H4 (cell line): ENCODE measurements around the gene RAPH1. TPM values are rescaled to one million over a fixed set of nuclear protein-coding genes. Genes with fewer than 3 reads are reported as not detected.

Experiments
- DNase-seq: peaks from one replicate; pipeline ENCODE4 v3.0.0-alpha.2; 2015; ENCODE audit warnings: low spot score
- total RNA-seq: library from RNA; depleted of rRNA; stranded (reverse); fragments of >200 nt; shearing (Covaris generic); gene quantifications from 2 replicates; pipeline ENCODE4 v1.2.3, GENCODE V29; 2014

The RAPH1 gene
- total RNA-seq, 1 experiment from 2014 or later, result 3.6 TPM

DNA sequence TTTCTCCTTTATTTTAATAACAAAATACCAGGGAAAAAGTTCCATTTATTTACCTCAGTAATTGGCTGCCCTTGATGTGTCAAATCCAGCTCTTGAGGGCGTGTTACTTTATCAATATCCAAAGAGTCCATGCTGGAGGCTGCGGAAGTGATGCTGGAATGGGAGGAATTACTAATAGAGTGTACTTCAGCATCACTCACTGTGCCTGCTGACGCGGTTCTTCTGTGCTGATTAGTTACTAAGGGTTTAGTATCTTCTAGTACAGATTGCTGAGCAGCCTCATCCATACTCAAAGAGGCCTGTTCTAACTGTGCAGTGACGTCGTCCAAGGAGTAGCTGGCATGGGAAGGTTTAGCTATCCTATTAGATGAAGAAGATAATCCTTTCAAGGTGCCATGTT, 45.6 kb downstream of the RAPH1 start:
- DNase-seq, result no peak

DNA sequence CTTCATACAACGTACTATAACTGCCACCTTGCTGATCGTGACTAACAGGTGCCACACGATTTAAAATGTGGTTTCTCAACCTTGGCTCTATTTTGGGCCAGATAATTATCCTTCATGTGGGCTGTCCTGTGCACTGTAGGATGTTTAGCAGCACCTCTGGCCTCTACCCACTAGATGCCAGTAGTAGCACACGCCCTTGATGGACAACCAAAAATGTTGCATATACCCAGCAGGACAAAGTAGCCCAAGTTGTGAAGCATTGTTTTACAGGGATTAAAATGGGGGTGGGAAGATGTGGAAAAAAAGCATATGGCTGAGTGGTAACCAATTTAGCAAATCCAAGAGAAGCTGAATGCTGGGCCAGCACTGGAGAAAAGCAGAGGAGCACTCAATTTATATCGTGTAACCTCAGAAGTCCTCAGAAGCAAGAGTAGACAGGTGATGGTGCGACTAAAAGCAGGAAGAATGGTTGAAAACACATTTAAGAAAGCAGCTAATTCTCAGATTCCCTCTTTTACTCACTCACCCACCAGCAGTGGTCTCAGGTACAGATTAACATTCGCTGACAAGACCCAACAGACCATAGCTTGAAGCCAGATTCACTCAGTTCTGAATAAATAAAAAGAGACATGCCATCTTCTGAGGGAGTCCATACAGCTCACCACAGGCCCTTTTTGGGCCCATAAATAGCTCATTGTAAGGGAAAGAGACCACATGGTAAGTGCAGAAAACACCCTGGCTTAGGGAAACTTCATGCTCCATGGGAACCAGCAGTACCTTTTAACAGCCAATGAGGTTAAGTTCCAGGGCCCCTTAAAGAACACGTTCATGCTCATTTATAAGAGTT, 50.6 kb downstream of the RAPH1 start:
- DNase-seq, result peak; percentile 43

DNA sequence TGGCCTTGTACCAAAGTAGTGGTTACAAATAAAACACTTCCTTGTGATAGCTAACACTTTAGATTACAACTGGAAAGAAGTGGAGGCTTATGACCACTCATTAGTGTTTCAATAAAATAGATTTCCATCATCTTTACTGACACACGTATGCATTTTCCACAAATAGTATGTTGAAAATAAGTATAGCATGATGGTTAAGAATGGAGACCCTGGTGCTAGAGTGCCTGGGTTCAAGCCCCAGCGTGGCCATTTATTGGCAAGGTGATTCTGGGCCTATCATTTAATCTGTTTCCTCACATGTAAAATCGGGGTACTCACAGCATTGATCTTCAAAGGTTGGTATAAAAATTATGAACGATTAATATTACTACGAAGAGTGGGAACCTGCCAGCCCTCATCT, 54.5 kb downstream of the RAPH1 start:
- no peak for DNase-seq

DNA sequence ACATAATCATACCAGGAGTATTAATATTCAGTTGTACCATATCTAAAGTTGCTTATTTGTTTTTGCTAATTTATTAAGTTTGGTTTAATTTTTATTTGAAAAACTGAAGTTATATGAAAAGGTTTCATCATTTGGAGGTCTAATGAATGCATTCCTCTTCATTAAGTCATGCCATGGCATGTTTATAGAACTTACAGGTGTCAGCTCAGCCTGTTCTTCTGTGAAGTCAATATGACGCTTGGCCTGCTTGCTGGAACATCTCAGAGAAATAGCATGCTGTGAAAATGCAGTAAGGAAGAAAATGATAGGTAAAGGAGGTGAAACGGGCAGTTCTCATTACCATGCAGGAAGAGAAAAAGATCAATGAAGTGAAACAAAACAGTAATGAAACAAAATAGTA, 58.2 kb downstream of the RAPH1 start:
- no peak for DNase-seq

DNA sequence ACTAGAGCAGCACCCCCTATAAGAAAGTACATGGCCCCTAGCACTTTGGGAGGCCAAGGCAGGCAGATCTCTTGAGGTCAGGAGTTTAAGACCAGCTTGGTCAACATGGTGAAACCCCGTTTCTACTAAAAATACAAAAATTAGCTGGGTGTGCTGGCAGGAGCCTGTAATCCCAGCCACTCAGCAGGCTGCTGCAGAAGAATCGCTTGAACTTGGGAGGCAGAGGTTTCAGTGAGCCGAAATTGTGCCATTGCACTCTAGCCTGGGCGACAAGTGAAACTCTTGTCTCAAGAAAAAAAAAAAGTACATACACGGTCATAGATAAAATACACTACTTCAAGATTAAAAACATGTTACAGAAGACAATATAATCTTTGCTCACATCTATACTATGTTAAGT, 63.8 kb downstream of the RAPH1 start:
- DNase-seq, result no peak

DNA sequence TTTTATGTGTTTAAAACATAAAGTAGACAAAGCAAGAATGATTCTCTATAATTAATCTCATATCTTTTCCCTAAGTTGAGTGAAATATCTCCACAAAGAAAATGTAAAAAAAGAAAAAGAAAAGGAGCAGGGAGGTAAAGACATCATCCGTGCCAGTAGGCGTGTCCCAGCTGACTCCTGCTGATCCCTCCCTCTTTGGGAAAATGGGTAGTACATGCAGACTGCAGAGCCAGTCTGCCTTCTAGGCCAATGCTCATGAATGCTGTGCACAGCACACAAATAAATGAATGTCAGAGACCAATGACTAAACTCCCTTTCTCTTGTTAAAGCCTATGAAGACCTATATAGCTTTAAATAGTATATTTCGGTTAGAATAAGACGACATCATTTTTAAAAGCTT, 64.7 kb downstream of the RAPH1 start:
- no peak for DNase-seq

DNA sequence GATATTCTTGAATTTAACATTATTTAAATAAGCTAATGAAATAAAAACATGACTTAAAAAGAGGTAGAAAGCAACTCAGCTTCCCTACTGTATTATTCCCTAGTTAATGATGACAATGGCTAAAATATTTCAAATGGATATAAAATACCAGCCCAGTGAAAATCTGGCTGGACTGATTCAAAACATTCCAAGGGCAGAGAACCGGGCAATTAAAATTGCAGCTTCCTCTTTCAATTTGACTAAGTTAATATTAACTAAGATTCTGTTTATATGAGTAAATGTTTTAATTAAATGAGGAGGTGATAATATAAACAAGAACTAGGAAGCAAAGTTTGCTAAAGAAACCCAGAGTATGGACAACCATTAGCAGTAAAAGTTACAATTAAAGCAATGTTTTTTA, 65.6 kb downstream of the RAPH1 start:
- no peak for DNase-seq

DNA sequence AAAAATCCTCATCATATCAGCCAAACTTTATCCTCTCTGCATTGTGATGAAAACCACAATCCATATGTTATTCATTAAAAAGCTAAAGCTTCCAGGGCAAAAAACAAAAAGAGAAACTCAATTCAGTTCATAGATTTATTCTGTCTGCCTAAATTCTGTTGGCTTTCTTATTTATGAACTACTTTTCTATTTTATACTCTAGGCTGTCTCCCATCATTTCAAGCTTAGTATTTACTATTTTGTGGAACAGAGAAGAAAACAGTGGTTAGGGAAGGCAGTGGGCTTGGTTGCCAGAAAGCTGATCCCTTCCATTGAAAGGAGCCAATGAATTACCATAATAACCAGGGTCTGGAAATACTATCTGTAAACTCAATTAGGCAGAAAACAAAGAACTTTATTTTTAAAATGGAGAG, 71.8 kb downstream of the RAPH1 start:
- DNase-seq, result no peak

DNA sequence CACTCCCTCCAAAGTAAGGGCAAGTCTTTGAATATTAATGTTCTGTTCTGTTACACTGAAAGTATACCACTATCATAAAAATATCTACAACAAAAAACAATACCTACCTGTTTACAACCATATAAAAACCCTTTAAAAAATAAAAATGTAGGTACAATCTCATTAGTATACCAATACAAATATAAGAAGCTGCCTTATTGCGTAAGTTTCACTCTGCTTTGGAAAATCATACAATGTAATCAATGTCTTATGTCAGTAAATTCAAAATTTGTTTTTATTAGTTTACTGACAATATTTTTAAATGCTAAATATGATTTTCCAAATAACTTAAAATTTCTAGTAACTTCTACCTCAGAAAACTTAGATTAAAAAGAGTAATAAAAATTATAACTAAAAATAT, 72.8 kb downstream of the RAPH1 start:
- no peak for DNase-seq

DNA sequence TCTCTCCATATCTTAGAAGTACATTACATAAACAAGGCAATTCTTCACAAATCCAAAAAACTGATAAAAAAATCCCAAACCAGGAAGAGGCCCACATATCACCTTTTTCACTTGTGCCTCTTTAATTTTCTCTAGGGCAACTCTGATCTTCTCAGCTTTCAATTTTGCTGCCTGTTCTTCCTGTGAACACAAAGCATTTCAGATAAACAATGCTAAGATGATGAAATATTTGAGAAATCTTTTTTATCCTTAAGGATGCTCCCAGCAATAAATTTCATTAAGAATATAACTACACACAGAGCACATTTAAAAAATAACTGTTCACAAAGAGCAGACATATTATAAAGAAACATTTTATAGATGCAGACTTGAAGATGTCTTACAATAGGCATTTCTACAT, 73.4 kb downstream of the RAPH1 start:
- no peak for DNase-seq

DNA sequence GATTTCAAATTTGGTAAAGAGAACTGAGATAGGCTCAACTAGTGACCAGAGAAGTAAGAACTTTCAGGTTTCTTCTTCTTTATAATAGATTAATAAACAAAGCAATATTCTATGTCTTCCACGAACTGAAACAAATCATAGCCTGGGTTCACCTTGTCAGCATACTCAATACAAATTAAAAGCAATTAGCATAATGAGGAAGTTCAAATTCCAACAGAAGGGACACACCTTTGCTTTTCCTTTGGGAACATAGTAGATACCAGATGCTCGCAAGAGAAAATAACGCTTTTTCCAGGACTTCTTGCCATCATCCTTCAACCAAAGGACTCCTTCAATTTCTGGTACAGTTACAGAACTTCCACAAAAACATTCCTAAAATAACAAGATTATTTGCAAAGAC, 79.9 kb downstream of the RAPH1 start:
- DNase-seq, result no peak

DNA sequence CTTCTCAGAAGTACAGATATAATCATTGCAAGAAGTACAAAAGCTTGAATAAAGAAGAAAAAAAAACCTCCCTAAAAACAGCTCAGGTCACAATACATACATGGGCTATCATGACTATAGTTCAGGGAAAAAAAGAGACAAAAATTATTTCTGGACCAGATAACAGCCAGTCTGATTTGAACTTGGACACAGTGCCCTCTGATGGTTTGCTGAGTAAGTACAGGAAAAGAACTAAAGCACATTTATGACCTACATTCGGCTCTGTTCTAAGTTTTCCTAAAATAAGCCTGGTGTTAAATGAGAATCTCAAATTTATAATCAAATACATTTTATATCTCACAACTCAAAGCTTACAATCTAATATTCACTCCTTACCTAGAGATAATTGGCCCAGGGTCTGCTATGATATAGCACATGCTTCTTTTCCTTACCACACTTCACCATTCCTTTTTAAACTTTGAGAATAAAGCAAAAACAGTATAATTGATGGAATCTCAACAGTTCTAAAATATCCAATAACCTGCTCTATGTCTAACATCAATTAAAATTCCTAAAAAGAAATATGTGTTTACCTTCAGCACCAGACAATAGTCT, 81.1 kb downstream of the RAPH1 start:
- DNase-seq, result peak; percentile 39

DNA sequence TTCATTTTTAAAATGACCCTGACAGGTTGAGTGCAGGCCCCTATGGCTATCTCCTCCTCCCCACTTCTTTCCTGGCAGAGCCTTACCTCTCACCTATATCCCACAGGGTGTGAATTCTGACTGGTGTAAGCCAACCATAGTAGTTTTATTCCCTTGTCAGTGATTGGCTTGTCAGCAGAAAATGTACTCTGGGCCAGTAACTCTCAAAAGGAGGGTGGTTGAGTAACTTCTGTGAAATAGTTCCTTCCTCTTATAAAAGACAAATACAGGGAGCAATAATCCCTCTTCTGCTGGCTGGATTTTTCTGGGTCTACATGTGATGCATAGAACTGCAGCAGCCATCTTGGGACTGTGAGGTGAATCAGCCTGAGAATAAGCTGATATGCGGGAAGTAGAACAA, 83.4 kb downstream of the RAPH1 start:
- DNase-seq, result no peak

DNA sequence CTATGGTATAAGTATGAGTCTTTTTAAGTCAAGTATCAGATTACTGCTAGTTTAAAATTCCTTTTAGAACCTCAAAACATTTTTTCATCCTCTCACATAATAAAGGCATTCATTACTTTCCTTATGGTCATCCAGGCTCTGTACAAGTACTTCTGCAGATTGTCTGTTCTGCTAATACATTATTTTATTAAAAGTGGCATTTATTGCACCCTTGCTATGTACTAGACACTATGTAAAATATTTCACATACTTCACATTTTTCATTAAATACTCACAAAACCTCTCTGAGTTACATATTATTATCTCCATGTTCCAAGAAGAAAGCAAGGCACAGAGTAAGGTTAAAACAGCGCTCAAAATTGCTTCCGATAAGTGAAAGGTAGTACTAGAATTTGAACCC, 84.1 kb downstream of the RAPH1 start:
- no peak for DNase-seq

DNA sequence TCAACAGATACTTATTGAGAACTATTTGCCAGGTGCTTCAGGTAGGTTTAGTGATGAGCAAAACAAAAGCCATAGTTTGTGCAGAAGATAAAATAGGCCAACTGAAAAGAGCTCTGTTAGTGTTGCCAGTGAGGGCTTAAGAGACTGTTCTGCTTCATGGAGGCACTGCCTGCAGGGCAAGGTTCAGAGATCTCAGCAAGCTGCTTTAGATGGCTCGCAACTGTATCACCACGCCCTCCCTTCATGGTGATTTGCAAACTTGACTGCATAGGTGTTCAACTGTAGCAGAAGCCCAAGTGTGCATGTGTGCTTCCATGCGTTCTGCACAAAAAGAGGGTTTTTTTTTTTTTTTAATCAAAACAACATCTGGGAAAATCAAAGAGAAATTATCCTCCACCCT, 84.5 kb downstream of the RAPH1 start:
- no peak for DNase-seq

DNA sequence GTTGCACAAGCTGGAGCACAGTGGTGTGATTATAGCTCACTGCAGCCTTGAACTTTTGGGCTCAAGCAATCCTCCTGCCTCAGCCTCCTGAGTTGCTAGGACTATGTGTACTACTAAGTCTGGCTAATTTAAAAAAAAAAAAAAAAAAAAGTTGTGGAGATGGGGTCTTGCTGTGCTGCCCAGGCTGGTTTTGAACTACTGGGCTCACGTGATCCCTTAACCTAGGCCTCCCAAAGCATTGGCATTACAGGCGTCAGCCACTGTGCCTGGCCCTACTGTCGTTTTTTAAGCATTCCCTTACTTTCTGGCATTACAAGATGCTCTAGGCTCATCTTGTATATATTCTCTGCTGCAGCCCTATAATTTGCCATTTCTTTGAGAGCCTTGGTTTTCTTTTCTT, 88.3 kb downstream of the RAPH1 start:
- DNase-seq, result no peak

DNA sequence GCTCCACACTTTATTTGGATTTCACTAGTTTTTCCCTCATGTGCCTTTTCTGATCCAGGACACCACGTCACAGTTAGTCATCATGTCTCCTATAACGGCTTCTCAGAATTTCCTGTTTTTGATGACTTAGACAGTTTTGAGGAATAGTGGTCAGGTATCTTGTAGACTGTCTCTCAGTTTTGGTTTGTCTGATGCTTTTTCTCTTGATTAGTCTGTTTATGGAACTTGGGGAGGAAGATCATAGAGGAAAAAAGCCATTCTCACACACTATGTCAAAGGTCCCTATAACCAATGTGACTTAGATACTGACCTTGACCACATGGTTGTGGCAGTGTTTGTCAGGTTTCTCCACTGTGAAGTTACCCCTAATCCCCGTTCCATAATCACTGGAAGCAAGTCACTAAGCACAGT, 89.0 kb downstream of the RAPH1 start:
- DNase-seq, result no peak

DNA sequence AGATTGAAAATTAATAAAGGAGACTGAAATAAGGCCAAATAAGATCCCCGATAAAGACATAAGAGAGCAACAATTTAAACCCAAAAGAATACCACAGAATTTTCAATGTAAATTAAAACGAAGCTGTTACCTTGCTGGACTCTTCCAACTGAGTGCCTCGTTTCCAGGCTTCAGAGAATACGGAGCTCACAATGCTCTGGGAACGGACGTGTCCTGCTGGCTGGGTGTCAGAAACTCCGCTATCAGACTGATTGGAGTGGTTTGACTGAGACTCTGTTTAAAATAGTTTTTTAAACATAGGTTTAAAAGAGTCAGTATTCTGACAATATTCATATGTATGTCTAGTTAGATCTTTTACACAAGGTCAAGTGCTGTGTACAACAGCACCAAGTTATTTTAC, 90.4 kb downstream of the RAPH1 start:
- DNase-seq, result no peak

DNA sequence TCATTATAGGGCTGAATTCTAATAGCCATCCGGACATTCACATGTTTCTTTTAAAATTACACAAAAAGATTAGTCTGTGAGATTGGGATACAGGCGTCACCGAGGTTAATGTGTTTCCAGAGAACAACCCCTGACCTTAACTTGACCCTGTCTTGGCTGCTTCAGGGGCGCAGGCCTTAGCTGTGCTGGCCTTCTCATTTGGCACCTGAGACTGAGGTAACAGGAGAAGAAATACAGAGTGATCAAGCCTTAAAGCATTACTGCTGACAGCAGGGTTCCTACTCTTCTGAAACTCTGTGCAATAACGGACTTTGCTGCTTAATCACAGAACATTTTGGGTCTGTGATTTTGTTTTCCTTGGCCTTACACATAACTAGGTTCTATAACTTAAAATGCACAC, 92.6 kb downstream of the RAPH1 start:
- DNase-seq, result no peak

DNA sequence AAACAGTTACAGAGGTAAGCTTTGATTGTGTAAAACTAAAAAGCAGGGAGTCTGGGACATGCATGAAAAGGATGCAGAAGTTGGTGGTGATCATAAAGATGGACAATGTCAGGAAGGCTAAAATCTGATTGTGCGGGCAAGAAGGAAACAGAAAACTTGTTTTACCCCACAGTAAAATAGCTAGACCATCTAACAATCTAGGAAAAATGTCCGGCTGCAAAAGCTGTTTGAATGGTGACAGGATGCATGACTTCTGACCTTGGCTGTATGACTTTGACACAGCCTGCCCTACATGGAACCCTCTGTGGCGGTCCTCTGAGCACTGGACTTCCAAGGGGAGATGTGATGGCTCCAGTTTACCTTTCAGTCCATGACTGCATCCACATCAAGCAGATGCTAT, 93.6 kb downstream of the RAPH1 start:
- DNase-seq, result no peak

DNA sequence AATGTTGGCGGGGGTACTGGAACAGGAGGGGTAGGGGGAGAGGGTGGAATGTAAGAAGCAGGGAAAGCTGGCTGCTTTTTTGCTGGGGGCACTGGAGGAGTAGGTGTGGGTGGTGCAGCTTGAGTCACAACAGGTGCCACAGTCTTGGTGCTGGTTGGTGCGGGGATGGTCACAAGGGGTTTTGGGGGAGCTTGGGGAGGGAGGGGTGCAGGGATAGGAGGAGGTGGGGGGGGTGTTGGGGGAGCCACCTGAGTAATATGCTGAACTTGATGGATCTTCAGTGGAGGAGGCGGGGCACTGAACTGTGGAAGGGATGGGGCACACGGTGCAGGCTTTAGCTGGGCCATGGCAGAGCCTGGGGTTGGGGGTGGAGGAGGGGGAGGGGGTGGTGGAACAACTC, 94.4 kb downstream of the RAPH1 start:
- no peak for DNase-seq

DNA sequence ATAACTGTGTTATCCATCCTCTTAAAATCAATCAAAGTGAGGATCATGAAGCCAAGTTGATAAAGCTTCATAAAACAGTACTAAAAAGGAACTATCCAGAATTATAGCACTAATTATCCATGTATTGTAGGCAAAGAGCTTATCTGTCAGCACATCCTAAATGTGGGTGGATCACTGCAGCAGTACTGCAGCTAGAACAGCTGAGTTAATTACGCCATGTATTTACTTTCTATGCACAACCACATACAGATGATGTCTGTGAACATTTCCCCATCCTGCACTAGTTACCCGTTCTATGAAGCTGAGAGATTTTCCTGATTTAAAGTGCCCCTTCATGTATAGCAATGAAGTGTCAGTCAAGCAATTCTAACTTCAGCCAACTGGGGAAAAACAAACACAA, 96.6 kb downstream of the RAPH1 start:
- DNase-seq, result no peak

DNA sequence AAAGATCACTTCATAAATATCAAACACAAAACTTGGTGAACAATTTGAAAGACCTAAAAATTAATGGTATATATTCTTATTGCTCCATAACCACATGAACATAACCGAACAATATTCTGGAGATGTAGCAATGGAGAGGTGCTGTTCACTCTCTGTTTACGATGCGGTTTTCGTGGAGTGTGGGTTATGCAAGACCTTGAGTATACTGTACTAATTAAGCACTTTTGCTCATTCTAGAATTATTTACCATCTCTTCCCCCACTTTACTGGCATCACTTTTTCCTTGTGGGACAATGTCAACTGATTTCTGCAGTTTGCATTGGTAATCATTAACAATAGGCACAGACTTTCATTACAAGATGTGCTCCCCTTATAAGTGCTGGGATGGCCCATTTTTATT, 97.6 kb downstream of the RAPH1 start:
- DNase-seq, result no peak

DNA sequence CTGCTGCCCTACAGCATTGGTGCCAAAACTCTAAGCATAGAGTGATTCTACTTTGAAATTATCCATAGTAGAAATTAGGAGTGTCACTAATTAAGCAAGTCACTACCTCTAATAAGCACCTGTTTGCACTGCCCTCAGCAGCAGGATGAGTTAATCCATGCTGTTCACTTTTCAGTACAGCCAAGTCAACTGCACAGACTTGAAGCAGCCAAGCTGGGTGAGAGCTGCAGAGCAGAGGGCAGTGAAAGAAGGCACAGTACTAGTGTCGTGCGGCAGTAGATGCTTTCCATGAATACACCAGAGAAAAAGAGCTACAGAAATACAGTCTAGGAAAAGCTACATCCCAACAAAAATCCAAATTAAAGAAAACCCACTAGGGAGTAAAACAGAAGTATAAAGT, 98.6 kb downstream of the RAPH1 start:
- DNase-seq, result no peak
